GM12865 (cell line): ENCODE data around the gene GPX4.
A peak's percentile ranks its signal among the peaks of the same experiment; 100 is the strongest.

Source experiments
- DNase-seq: peaks from one replicate; pipeline ENCODE4 v3.0.0; 2010; ENCODE audit warnings: low read depth
- H3K4me3 ChIP-seq: 2 replicates; pipeline ENCODE4 v1.5.1; 2011; ENCODE audit warnings: mild to moderate bottlenecking, low read depth, low read length, control low read depth
- CTCF ChIP-seq: IDR thresholded peaks from 2 replicates; pipeline ENCODE4 v1.5.1; 2011; ENCODE audit warnings: low read length, control low read depth, low read depth, inconsistent platforms; ENCODE audit not compliant: insufficient read depth; ENCODE audit errors: missing control alignments

The GPX4 gene

GRCh38 chr19:1060689-1061088 lies 43.1 kb upstream of the GPX4 start:
- no peak for TF ChIP-seq CTCF
- no peak overlapping the region for H3K4me3 ChIP-seq
- DNase-seq, result no peak

DNA sequence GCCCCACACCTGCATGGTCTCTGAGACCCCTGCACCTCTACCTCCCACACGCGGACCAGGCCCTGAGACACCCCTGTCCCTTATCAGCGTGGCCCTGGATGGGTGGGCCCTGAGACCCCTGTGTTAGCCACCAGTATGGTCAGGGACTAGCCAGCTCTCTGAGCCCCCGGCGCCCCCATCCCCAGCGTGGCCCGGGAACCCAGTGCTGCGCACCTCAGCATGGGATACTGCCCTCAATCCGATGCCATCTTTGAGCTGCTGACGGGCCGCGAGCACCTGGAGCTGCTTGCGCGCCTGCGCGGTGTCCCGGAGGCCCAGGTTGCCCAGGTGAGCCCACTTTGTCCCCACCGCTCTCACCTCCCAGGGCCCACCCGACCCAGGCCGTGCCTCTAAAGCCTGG lies 41.8 kb upstream of the GPX4 start:
- no peak overlapping the region for H3K4me3 ChIP-seq
- TF ChIP-seq CTCF, result no peak
- no peak for DNase-seq

DNA sequence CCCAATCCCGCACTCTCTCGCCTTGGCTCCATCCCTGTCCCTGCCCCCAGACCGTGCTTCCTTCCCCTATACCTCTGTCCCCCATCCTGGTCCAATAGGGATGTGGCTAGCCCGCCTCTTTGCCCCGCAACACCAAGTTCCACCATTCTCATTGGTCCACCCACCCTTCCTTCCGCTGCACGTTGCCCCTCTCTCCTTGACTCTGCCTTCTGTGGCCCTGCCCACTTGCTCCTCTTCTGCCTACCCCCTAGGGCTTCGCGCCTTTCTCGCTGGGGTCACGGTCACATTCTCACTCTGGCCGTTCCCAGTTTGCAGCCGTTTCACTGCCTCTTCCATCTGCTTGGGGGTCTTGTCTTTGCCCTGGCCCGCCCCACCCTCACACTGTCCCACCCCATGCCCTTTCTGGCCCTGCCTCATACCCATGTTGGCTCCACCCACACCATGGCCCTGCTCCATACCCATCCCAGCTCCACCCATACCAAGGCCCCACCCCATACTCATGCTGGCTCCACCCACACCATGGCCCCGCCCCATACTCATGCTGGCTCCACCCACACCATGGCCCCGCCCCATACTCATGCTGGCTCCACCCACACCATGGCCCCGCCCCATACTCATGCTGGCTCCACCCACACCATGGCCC lies 41.3 kb upstream of the GPX4 start:
- no peak for TF ChIP-seq CTCF
- no peak overlapping the region for H3K4me3 ChIP-seq
- DNase-seq, result no peak

- no peak overlapping the region for H3K4me3 ChIP-seq
- TF ChIP-seq CTCF, result no peak
- DNase-seq, result peak; percentile 86
These were observed 40.5 kb upstream of the GPX4 start for GRCh38 chr19:1063030-1063908.

GRCh38 chr19:1063909-1064660 lies 39.7 kb upstream of the GPX4 start:
- TF ChIP-seq CTCF, result no peak
- no peak overlapping the region for H3K4me3 ChIP-seq
- no peak for DNase-seq

GRCh38 chr19:1064661-1065605 lies 38.9 kb upstream of the GPX4 start:
- TF ChIP-seq CTCF, result peak; percentile 89
- DNase-seq, result peak; percentile 85
- no peak overlapping the region for H3K4me3 ChIP-seq
